GM18505 (cell line): ENCODE data around the gene DNPH1.

ENCODE experiments used
- ATAC-seq: cut with Tn5 transposase; IDR thresholded peaks from one replicate; pipeline ENCODE4 v1.9.1; 2021; ENCODE audit not compliant: unreplicated experiment
- POLR2A ChIP-seq: IDR thresholded peaks from 4 replicates; pipeline ENCODE4 v1.6.1; 2011; ENCODE audit warnings: borderline replicate concordance; ENCODE audit not compliant: insufficient read depth, insufficient read length; ENCODE audit errors: extremely low read depth

The DNPH1 gene

DNA sequence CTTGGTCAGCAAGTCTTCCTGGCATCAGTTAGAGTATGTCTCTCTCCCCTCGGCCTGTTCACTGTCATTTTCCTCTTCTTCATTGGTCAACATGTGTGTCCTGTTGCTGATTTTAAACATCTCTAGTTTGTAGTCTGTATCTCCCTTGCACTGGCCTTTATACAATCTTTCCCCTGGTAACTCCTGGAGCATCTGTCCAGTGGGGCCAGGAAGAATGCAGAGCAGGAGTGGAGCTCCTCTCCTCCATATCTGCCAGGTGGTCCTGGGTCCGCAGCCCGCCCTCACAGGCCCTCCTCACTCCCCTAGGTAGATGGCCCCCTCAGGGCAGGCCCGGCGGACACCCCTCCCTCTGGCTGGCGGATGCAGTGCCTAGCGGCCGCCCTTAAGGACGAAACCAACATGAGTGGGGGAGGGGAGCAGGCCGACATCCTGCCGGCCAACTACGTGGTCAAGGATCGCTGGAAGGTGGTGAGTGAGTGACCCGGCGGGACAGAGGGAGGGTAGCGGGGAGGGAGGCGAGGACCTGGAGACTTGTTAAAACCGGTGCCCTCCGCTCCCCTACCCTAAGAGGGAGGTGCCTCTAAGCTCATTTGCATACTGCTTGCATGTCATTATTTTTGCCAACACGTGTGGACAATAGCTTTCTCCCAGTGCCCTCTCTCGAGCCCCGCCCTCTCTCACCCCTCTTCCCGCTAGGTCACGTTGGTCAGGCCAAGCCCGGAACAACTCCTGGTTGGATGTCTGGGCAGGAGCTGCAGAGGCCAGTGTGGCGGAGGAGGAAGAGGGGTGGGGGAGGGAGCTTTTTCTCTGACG lies 17.2 kb upstream of the DNPH1 start:
- TF ChIP-seq POLR2A, result no peak
- ATAC-seq, result peak; percentile 11

DNA sequence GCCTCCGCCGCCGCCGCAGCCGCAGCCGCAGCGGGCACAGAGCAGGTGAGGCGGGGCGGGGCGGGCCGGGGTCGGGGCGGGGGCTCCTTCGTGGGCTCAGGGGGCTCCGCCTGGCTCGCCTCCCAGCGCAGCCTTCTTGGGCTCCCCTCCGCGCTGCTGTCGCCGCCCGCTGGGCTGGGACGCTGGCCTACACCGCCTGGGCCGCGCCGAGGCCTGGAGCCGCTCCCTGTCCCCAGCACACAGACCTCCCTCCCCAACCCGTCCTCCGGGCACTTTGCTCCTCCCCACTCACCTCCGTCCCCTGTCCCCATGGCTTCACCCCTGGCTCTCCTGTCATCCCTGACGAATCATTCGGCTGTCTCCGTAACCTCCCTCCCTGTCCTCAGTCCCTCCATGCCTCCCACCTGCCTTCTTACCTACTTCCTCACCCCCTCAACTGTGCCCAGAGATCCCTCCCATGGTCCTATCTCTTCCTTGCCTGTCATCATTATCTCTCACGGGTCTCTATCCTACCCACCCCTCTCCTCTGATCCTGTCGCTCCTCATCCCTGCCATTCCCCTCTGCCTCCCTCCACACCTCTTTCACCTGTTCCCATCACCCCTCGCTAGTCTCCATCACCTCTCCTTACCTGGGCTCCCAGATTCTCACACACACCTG lies 14.5 kb upstream of the DNPH1 start:
- no peak for ATAC-seq
- TF ChIP-seq POLR2A, result no peak

DNA sequence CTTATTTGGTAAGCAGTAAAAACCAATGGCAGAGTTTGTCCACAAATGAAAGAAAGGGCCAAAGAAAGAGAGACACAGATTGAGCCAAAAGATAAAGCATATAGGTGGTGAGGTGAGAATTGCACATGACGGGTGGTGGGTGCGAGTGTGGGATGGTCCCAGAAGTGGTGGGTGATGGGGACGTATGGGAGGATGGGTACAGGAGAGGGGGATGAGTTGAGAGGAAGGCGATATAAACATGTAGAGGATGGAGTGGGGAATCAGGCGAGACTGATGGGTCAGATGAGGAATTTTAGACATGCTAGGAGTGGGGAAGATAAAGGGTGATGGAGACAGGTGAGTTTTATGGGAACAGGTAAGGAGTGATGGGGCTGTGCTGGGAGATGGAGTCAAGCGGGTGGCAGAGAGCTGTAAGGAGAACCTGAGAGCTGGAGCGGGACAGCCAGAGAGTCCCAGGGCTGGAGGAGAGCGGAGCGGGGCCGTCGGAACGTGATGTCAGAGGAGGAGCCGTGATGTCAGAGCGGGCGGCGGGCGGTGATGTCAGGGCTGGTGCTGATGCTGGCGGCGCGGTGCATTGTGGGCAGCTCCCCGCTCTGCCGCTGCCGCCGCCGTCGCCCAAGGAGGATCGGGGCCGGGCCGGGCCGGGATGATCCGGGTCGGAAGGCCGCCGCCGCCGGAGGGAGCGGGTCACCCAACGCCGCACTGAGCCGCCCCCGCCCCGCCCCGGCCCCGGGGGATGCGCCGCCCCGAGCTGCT lies 13.8 kb upstream of the DNPH1 start, which contains the start of gene TTBK1:
TSS of gene TTBK1 (plus strand) at position 574 of the 756 bp plus-strand sequence. CDS start 3,180 bp downstream, outside the sequence.
- TF ChIP-seq POLR2A, result no peak
- ATAC-seq, result no peak

DNA sequence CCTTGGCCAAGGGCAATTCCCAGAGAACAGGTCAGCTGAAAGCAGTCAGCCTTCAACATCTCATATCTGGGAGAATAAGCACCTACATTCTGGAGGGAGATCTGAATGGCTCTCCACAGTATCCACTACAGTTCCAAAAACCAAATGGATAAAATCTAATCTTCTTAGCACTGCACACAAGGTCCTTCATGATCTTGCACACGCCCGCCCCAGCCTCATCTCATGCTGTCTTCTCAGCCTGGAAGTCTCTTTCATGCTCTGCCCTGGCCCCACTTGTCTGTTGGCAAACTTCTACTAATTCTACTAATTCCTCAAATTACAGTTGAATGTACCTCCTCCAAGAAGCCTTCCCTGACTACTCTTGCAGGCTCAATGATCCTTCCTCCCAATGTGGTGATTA lies 12.2 kb upstream of the DNPH1 start:
- no peak for TF ChIP-seq POLR2A
- no peak for ATAC-seq

DNA sequence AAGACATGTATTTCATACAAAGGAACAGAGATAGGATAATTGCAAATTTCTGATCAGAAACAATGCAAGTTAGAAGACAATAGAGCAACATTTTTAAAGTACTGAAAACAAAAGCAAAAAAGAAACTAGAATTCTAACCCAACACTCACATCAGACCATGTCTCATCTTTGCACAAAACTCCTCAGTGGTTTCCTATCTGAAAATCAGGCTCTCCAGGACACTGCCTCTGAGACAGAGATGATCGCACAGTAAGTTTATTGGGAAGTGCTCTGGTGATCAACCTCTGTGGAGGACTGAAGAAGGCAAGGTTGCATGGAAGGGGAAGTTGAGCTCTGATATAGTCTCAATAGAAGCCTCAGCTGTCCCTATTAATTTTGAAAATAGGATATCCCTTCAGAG lies 11.7 kb upstream of the DNPH1 start:
- TF ChIP-seq POLR2A, result no peak
- no peak for ATAC-seq

DNA sequence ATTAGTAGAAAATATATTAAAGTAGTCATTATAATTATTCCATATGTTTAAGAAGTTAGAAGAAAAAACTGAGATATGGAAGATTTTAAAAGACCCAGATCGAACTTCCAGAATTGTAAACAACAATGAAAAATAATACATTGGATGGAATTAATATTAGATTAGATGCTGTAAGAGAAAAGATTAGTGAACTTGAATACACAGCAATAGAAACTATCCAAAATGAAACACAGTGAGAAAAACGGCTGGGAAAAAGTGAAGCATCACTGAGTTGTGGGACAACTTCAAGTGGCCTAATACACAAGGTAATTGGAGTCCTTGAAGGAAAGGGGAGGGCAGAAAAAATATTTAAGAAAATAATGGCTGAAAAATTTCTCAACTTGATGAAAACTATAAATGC lies 9.8 kb upstream of the DNPH1 start:
- no peak for ATAC-seq

DNA sequence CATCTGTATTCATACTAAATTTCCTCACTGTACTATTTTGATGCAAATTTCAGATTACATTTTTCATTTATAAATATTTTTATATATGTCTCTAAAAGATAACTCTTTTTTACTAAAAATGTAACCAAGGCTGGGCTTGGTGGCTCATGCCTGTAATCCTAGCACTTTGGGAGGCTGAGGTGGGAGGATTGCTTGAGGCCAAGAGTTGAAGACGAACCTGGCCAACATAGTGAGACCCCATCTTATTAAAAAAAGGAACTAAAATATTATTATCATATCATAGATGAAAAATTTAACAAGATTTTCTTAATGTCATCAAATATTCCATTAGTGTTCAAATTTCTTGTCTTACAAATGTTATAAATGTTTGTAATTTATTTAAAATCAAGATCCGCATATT lies 6.6 kb upstream of the DNPH1 start:
- ATAC-seq, result no peak
- no peak for TF ChIP-seq POLR2A

More for the DNA sequence above, 9.8 kb upstream of the DNPH1 start:
- no peak for TF ChIP-seq POLR2A

DNA sequence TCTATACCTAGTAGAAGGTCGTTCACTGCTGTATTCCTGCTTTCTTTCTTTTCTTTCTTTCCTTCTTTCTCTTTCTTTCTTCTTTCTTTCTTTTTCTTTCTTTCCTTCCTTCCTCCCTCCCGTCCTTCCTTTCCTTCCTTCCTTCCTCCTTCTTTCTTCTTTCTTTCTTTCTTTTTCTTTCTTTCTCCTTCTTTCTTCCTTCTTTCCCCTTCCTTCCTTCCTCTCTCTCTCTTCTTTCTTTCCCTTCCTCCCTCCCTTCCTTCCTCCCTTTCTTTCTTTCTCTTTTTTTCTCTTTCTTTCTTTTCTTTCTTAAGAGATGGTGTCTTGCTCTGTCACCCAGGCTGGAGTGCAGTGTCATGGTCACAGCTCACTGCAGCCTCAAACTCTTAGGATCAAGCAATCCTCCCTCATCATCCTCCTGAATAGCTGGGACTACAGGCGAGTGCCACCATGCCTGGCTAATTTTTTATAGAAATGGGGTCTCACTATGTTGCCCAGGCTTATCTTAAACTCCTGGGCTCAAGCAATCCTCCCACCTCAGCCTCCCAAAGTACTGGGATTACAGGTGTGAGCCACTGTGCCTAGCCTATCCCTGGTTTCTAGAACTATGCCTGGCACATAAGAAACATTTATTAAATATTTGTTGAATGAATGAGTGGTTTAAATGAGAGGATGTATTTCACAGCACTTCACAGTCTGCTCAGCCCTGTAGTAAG lies 2.6 kb upstream of the DNPH1 start:
- no peak for TF ChIP-seq POLR2A

DNA sequence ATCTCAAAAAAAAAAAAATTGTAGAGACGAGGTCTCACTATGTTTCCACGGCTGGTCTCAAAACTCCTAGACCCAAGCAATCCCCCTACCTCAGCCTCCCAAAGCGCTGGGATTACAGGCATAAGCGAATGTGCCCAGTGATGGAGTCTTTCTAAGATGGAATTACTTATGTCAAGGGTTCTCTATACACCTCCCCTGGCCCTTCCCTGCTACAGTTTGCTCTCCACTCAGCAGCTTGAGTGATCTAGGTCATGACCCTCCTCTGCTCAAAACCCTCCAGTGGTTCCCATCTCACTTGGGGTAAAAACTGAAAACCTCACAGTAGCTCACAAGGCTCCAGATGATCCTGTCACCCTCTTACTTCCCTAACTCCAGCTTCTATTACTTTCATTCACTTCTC lies 1.8 kb upstream of the DNPH1 start:
- TF ChIP-seq POLR2A, result no peak
- no peak for ATAC-seq

More for the DNA sequence above, 2.6 kb upstream of the DNPH1 start:
- no peak for ATAC-seq

DNA sequence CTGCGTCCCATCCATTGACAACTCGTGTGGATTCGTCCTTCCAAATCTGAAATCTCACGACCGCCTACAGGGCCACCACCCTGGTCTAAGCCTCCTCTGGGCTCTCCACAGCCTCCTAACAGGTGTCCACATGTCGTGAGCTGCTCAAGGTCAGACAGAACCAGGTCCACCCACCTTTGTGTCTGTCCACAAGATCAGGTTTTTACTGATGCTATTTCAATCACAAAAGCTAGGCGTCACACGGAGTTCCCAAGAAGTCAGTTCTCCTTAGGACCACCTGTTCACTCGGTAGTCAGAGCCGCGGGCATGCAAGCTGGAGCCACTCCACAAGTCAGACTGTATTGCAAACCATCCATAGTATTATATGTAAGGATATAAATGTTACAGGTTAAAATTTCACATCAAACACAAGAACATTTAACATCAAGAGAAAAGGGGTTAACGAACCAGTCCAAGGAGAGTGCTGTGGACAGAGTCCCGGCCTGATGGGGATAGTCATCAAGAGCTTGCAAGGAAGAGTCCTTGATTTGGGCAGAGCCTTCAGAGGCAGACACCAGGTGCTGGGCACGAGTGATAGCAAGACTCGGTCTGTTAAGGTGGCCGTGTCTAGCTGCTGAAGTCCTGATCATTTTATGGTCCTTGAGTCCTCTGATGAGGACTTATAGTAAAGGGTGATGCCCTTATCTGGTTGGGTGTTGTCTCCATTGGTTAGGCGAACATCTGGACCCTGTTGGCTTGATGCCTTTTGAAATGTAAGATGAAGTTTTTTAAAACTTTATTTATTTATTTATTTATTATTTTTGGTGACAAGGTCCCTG lies 731 bp upstream of the DNPH1 start:
- TF ChIP-seq POLR2A, result no peak
- no peak for ATAC-seq

DNA sequence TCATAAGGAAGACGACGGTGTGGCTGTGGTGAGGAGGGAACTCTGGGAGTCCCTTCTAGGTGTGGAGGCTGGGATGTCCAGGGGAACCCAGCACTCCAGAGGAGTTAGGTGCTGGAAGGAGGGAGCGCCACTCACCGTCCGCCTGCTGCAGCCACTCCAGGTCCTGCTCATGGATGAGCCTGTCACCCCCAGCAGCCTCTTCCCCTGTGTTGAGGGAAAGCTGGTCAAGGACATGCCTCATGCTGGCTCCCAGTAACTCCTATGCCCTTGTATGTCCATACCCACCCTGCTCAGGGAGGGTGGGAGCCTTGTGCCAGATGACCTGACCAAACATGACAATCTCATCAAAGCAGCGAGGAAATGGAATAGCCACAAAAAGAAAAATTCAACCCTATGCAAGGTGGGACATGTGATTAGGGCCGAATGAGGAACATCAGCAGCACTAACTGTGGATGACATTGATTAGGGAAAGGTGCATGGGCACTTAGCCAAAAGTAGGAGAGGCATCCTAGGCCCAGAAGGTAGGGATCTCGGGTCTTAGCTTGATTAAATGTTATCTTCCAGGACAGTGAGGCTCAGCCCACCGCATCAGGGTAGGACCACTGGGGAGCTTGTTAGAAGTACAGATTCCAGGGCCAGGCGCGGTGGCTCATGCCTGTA lies 3.0 kb downstream of the DNPH1 start:
- ATAC-seq, result no peak
- no peak for TF ChIP-seq POLR2A

DNA sequence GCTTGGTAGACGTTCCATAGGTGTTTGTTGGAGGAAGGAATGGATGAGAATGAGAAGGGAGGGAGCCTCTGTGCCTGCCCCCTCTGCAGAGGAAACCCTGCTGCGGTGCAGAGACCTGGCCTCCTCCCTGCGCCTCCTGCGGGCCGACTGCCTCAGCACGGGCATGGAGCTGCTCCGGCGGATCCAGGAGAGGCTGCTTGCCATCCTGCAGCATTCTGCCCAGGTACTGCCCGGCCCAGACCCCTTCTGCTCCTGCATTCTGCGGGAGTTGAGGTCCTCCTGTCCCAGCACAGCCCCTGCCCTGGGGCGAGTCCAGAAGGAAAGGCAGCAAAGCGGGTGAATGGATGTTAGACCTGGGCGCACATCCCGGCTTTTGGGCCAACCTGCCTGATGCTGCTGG lies 6.1 kb downstream of the DNPH1 start:
- ATAC-seq, result no peak

More for the DNA sequence above, 6.1 kb downstream of the DNPH1 start:
- no peak for TF ChIP-seq POLR2A
